Measurements from ENCODE around the gene S100A1. TPM values are rescaled to one million over a fixed set of nuclear protein-coding genes. Genes with fewer than 3 reads are reported as not detected.
A peak's percentile ranks its signal among the peaks of the same experiment; 100 is the strongest.

The S100A1 gene
- total and polyA plus RNA-seq, 12 donors: 685 to 3,035 (median 2,343) TPM

- 56% methylated on average over 3 of the region's 3 CpGs for WGBS, 2 donors
- no peak for TF ChIP-seq CTCF (IDR thresholded peaks at IDR 0.05)
- peak overlapping the region in 4 of 10 donors; percentile 7 to 23 (median 21) for H3K27ac ChIP-seq
- intact Hi-C loops (cut with DNase I): no loop called here
- no peaks in the 10 kb centered on the region for H3K9me3 ChIP-seq
- peaks cover 0 to 32% (median 16%) of the 10 kb centered on the region in 9 donors for H3K36me3 ChIP-seq
- ATAC-seq (peak in 3 of 8 donors; percentile 6 to 21 (median 7)), DNase-seq (no peak)
- no peak overlapping the region for H3K4me3 ChIP-seq
- no peaks in the 10 kb centered on the region for H3K27me3 ChIP-seq
- H3K4me1 ChIP-seq: peaks cover 2 to 46% (median 23%) of the 10 kb centered on the region in 9 donors
Observed at GRCh38 chr1:153649137-153649862, 21.1 kb downstream of the S100A1 start.

GRCh38 chr1:153649863-153650235, 21.6 kb downstream of the S100A1 start:
- H3K9me3 ChIP-seq: no peaks in the 10 kb centered on the region
- DNase-seq (peak; percentile 59 to 66), ATAC-seq (peak in 7 of 8 donors; percentile 54 to 83 (median 80))
- H3K36me3 ChIP-seq: peaks cover 0 to 26% (median 14%) of the 10 kb centered on the region in 9 donors
- no peak for TF ChIP-seq CTCF (IDR thresholded peaks at IDR 0.05)
- WGBS, 2 donors: 80 to 83% methylated on average over 2 of the region's 2 CpGs
- no peaks in the 10 kb centered on the region for H3K27me3 ChIP-seq
- H3K4me3 ChIP-seq: no peak overlapping the region
- intact Hi-C loops (cut with DNase I): loop anchor here in 1 of 10 donors (10.0 kb wide), 1 partner anchor 75 kb away; no protein-coding TSS in a partner anchor
- H3K27ac ChIP-seq: peak overlapping the region in 2 of 10 donors; percentile 20 to 23
- H3K4me1 ChIP-seq: peaks cover 2 to 42% (median 19%) of the 10 kb centered on the region in 9 donors

- Histone ChIP-seq H3K27me3 (no peaks in the 10 kb centered on the region), H3K4me1 (peaks cover 2 to 38% (median 19%) of the 10 kb centered on the region in 9 donors), H3K36me3 (peaks cover 0 to 7% (median 0%) of the 10 kb centered on the region in 9 donors), H3K9me3 (no peaks in the 10 kb centered on the region), H3K4me3 (no peak overlapping the region), H3K27ac (no peak overlapping the region)
- WGBS, 2 donors: 81 to 85% methylated on average over 1 of the region's 1 CpG
- no peak for TF ChIP-seq CTCF (IDR thresholded peaks at IDR 0.05)
- no peak for ATAC-seq
- DNase-seq: no peak
- intact Hi-C loops (cut with DNase I): loop anchor here in 1 of 10 donors (10.0 kb wide), 1 partner anchor 77 kb away; no protein-coding TSS in a partner anchor
Observed at GRCh38 chr1:153651771-153652170, 23.5 kb downstream of the S100A1 start.

GRCh38 chr1:153652805-153653500, 24.7 kb downstream of the S100A1 start:
- DNase-seq (no peak), ATAC-seq (peak in 3 of 8 donors; percentile 37 to 52 (median 48))
- WGBS, 2 donors: 38 to 59% methylated on average over 3 of the region's 3 CpGs
- no peaks in the 10 kb centered on the region for H3K36me3 ChIP-seq
- peaks cover 2 to 31% (median 19%) of the 10 kb centered on the region in 9 donors for H3K4me1 ChIP-seq
- no peak for TF ChIP-seq CTCF (IDR thresholded peaks at IDR 0.05)
- H3K4me3 ChIP-seq: no peak overlapping the region
- H3K27ac ChIP-seq: peak overlapping the region in 6 of 10 donors; percentile 42 to 76 (median 58)
- H3K27me3 ChIP-seq: no peaks in the 10 kb centered on the region
- intact Hi-C loops (cut with DNase I): loop anchor here in 1 of 10 donors (10.0 kb wide), 1 partner anchor 78 kb away; no protein-coding TSS in a partner anchor
- no peaks in the 10 kb centered on the region for H3K9me3 ChIP-seq
